HG03175 (cell line): ENCODE results near the gene ZNRF3.
"Not testable (repeated sequence)": the region's sequence is repeated elsewhere in the genome, so short reads cannot be mapped to it uniquely, and the experiment has no call there.

ENCODE experiments used
- ATAC-seq: cut with Tn5 transposase; IDR thresholded peaks from one replicate; pipeline ENCODE4 v1.9.1; 2021; ENCODE audit warnings: mild to moderate bottlenecking, moderate library complexity; ENCODE audit not compliant: unreplicated experiment

The ZNRF3 gene

GRCh38 chr22:28927630-28928029 is 44.3 kb downstream of the ZNRF3 start:
- no peak for ATAC-seq

- ATAC-seq: no peak
Observed at GRCh38 chr22:28929197-28929596, 45.8 kb downstream of the ZNRF3 start.

GRCh38 chr22:28930357-28931007 is 47.1 kb downstream of the ZNRF3 start:
- no peak for ATAC-seq

GRCh38 chr22:28931844-28932567 is 48.6 kb downstream of the ZNRF3 start:
- no peak for ATAC-seq

- no peak for ATAC-seq
Observed at GRCh38 chr22:28933321-28933720, 49.9 kb downstream of the ZNRF3 start.

GRCh38 chr22:28934026-28934425 is 50.7 kb downstream of the ZNRF3 start:
- no peak for ATAC-seq

GRCh38 chr22:28935140-28935539 is 51.8 kb downstream of the ZNRF3 start:
- no peak for ATAC-seq

GRCh38 chr22:28935713-28936112 is 52.3 kb downstream of the ZNRF3 start:
- no peak for ATAC-seq

GRCh38 chr22:28936200-28936599 is 52.8 kb downstream of the ZNRF3 start:
- ATAC-seq: no peak

- ATAC-seq: no peak
Observed at GRCh38 chr22:28937206-28938025, 54.0 kb downstream of the ZNRF3 start.

- no peak for ATAC-seq
Observed at GRCh38 chr22:28938286-28938833, 55.0 kb downstream of the ZNRF3 start.

GRCh38 chr22:28939394-28939793 is 56.0 kb downstream of the ZNRF3 start:
- ATAC-seq: no peak

- no peak for ATAC-seq
Observed at GRCh38 chr22:28939932-28940331, 56.6 kb downstream of the ZNRF3 start.

GRCh38 chr22:28940441-28940840 is 57.1 kb downstream of the ZNRF3 start:
- no peak for ATAC-seq

- no peak for ATAC-seq
Observed at GRCh38 chr22:28942333-28942732, 59.0 kb downstream of the ZNRF3 start.

GRCh38 chr22:28942801-28943500 is 59.6 kb downstream of the ZNRF3 start:
- ATAC-seq: no peak

- no peak for ATAC-seq
Observed at GRCh38 chr22:28943501-28943879, 60.1 kb downstream of the ZNRF3 start.

- no peak for ATAC-seq
Observed at GRCh38 chr22:28947125-28947524, 63.8 kb downstream of the ZNRF3 start.

- no peak for ATAC-seq
Observed at GRCh38 chr22:28948424-28948823, 65.1 kb downstream of the ZNRF3 start.

- not testable (repeated sequence) for ATAC-seq
Observed at GRCh38 chr22:28948860-28949551, 65.6 kb downstream of the ZNRF3 start.
